Measurements from ENCODE around the gene BCL6.
"Not testable (repeated sequence)": the region's sequence is repeated elsewhere in the genome, so short reads cannot be mapped to it uniquely, and the experiment has no call there.

Gene BCL6

GRCh38 chr3:187686621-187687273 is 58.5 kb downstream of the BCL6 start:
- Histone ChIP-seq H3K36me3 (ENCODE audit: insufficient read depth, low read length) (no peaks in the 10 kb centered on the region), H3K79me2 (ENCODE audit: control insufficient read depth, insufficient read depth, low read length, unreplicated experiment) (no peaks in the 10 kb centered on the region), H3K4me1 (ENCODE audit: control insufficient read depth, insufficient read depth, low read length, unreplicated experiment) (no peaks in the 10 kb centered on the region), H2AFZ (ENCODE audit: low read length, unreplicated experiment) (no peak overlapping the region), H3K27ac (ENCODE audit: low read depth, low read length) (no peak overlapping the region), H3K27me3 (ENCODE audit: insufficient read depth, low read length) (peaks cover 67% of the 10 kb centered on the region), H3K4me3 (ENCODE audit: low read depth, low read length) (no peak overlapping the region)

- Histone ChIP-seq H3K4me3 (ENCODE audit: low read depth, low read length) (no peak overlapping the region), H3K36me3 (ENCODE audit: insufficient read depth, low read length) (no peaks in the 10 kb centered on the region), H3K27me3 (ENCODE audit: insufficient read depth, low read length) (peaks cover 71% of the 10 kb centered on the region), H2AFZ (ENCODE audit: low read length, unreplicated experiment) (no peak overlapping the region), H3K4me1 (ENCODE audit: control insufficient read depth, insufficient read depth, low read length, unreplicated experiment) (no peaks in the 10 kb centered on the region), H3K79me2 (ENCODE audit: control insufficient read depth, insufficient read depth, low read length, unreplicated experiment) (no peaks in the 10 kb centered on the region), H3K27ac (ENCODE audit: low read depth, low read length) (no peak overlapping the region)
Measured at GRCh38 chr3:187685948-187686347, 59.3 kb downstream of the BCL6 start.

- no peaks in the 10 kb centered on the region for H3K79me2 ChIP-seq (ENCODE audit: control insufficient read depth, insufficient read depth, low read length, unreplicated experiment)
- no peak overlapping the region for H3K27ac ChIP-seq (ENCODE audit: low read depth, low read length)
- H2AFZ ChIP-seq (ENCODE audit: low read length, unreplicated experiment), result no peak overlapping the region
- peaks cover 71% of the 10 kb centered on the region for H3K27me3 ChIP-seq (ENCODE audit: insufficient read depth, low read length)
- H3K4me1 ChIP-seq (ENCODE audit: control insufficient read depth, insufficient read depth, low read length, unreplicated experiment), result no peaks in the 10 kb centered on the region
- H3K4me3 ChIP-seq (ENCODE audit: low read depth, low read length), result no peak overlapping the region
- no peaks in the 10 kb centered on the region for H3K36me3 ChIP-seq (ENCODE audit: insufficient read depth, low read length)
Measured at GRCh38 chr3:187684880-187685279, 60.4 kb downstream of the BCL6 start.

GRCh38 chr3:187684444-187684843 is 60.8 kb downstream of the BCL6 start:
- no peak overlapping the region for H2AFZ ChIP-seq (ENCODE audit: low read length, unreplicated experiment)
- H3K4me1 ChIP-seq (ENCODE audit: control insufficient read depth, insufficient read depth, low read length, unreplicated experiment), result no peaks in the 10 kb centered on the region
- H3K27ac ChIP-seq (ENCODE audit: low read depth, low read length), result no peak overlapping the region
- H3K27me3 ChIP-seq (ENCODE audit: insufficient read depth, low read length), result peaks cover 68% of the 10 kb centered on the region
- no peaks in the 10 kb centered on the region for H3K36me3 ChIP-seq (ENCODE audit: insufficient read depth, low read length)
- H3K4me3 ChIP-seq (ENCODE audit: low read depth, low read length), result no peak overlapping the region
- no peaks in the 10 kb centered on the region for H3K79me2 ChIP-seq (ENCODE audit: control insufficient read depth, insufficient read depth, low read length, unreplicated experiment)

GRCh38 chr3:187681756-187682155 is 63.5 kb downstream of the BCL6 start:
- peaks cover 55% of the 10 kb centered on the region for H3K27me3 ChIP-seq (ENCODE audit: insufficient read depth, low read length)
- H2AFZ ChIP-seq (ENCODE audit: low read length, unreplicated experiment); H3K36me3 ChIP-seq (ENCODE audit: insufficient read depth, low read length); H3K4me1 ChIP-seq (ENCODE audit: control insufficient read depth, insufficient read depth, low read length, unreplicated experiment); H3K4me3 ChIP-seq (ENCODE audit: low read depth, low read length); H3K27ac ChIP-seq (ENCODE audit: low read depth, low read length); H3K79me2 ChIP-seq (ENCODE audit: control insufficient read depth, insufficient read depth, low read length, unreplicated experiment): not testable (repeated sequence)

- H3K36me3 ChIP-seq (ENCODE audit: insufficient read depth, low read length), result no peaks in the 10 kb centered on the region
- no peaks in the 10 kb centered on the region for H3K4me1 ChIP-seq (ENCODE audit: control insufficient read depth, insufficient read depth, low read length, unreplicated experiment)
- no peak overlapping the region for H3K4me3 ChIP-seq (ENCODE audit: low read depth, low read length)
- no peaks in the 10 kb centered on the region for H3K79me2 ChIP-seq (ENCODE audit: control insufficient read depth, insufficient read depth, low read length, unreplicated experiment)
- H3K27ac ChIP-seq (ENCODE audit: low read depth, low read length), result no peak overlapping the region
- H3K27me3 ChIP-seq (ENCODE audit: insufficient read depth, low read length), result peaks cover 60% of the 10 kb centered on the region
- H2AFZ ChIP-seq (ENCODE audit: low read length, unreplicated experiment), result no peak overlapping the region
Measured at GRCh38 chr3:187679638-187680396, 65.5 kb downstream of the BCL6 start.

GRCh38 chr3:187678726-187679268 is 66.5 kb downstream of the BCL6 start:
- H3K27me3 ChIP-seq (ENCODE audit: insufficient read depth, low read length), result peaks cover 63% of the 10 kb centered on the region
- H3K27ac ChIP-seq (ENCODE audit: low read depth, low read length), result no peak overlapping the region
- H3K4me3 ChIP-seq (ENCODE audit: low read depth, low read length), result no peak overlapping the region
- no peak overlapping the region for H2AFZ ChIP-seq (ENCODE audit: low read length, unreplicated experiment)
- H3K36me3 ChIP-seq (ENCODE audit: insufficient read depth, low read length), result no peaks in the 10 kb centered on the region
- H3K4me1 ChIP-seq (ENCODE audit: control insufficient read depth, insufficient read depth, low read length, unreplicated experiment), result no peaks in the 10 kb centered on the region
- H3K79me2 ChIP-seq (ENCODE audit: control insufficient read depth, insufficient read depth, low read length, unreplicated experiment), result no peaks in the 10 kb centered on the region

- Histone ChIP-seq H3K4me3 (ENCODE audit: low read depth, low read length) (no peak overlapping the region), H3K79me2 (ENCODE audit: control insufficient read depth, insufficient read depth, low read length, unreplicated experiment) (no peaks in the 10 kb centered on the region), H3K4me1 (ENCODE audit: control insufficient read depth, insufficient read depth, low read length, unreplicated experiment) (no peaks in the 10 kb centered on the region), H3K27me3 (ENCODE audit: insufficient read depth, low read length) (peaks cover 66% of the 10 kb centered on the region), H3K36me3 (ENCODE audit: insufficient read depth, low read length) (no peaks in the 10 kb centered on the region), H3K27ac (ENCODE audit: low read depth, low read length) (no peak overlapping the region), H2AFZ (ENCODE audit: low read length, unreplicated experiment) (no peak overlapping the region)
Measured at GRCh38 chr3:187677604-187678003, 67.7 kb downstream of the BCL6 start.

- H3K4me3 ChIP-seq (ENCODE audit: low read depth, low read length), result no peak overlapping the region
- no peak overlapping the region for H2AFZ ChIP-seq (ENCODE audit: low read length, unreplicated experiment)
- no peak overlapping the region for H3K27ac ChIP-seq (ENCODE audit: low read depth, low read length)
- no peaks in the 10 kb centered on the region for H3K36me3 ChIP-seq (ENCODE audit: insufficient read depth, low read length)
- H3K4me1 ChIP-seq (ENCODE audit: control insufficient read depth, insufficient read depth, low read length, unreplicated experiment), result no peaks in the 10 kb centered on the region
- no peaks in the 10 kb centered on the region for H3K79me2 ChIP-seq (ENCODE audit: control insufficient read depth, insufficient read depth, low read length, unreplicated experiment)
- peaks cover 97% of the 10 kb centered on the region for H3K27me3 ChIP-seq (ENCODE audit: insufficient read depth, low read length)
Measured at GRCh38 chr3:187673012-187673411, 72.3 kb downstream of the BCL6 start.

Data from ACC112 (cell line).